Panc1 (cell line): ENCODE measurements around the gene ZNF189. TPM values are rescaled to one million over a fixed set of nuclear protein-coding genes. Genes with fewer than 3 reads are reported as not detected.

ENCODE experiments used
- ATAC-seq: fragments of 200-7000 bp; cut with Tn5 transposase; 2 replicates; pipeline ENCODE4 v1.9.1; 2020; ENCODE audit warnings: mild to moderate bottlenecking, moderate library complexity
- BruUV-seq: library from RNA; stranded (reverse); fragments of 400-500 nt; replicated peaks from 2 replicates; lab custom pipeline; 2021; lab: Mats Ljungman, UMichigan
- CTCF ChIA-PET: fragments of 300-600 bp; sonication (Branson Sonifier 250); formaldehyde crosslinking; loops from one replicate; lab custom pipeline; 2022; ENCODE audit warnings: antibody characterized with exemption; lab: Charles Lee
- POLR2A ChIA-PET: fragments of 300-600 bp; sonication (Branson Sonifier 250); formaldehyde crosslinking; loops from one replicate; lab custom pipeline; 2022; ENCODE audit warnings: antibody characterized with exemption; lab: Charles Lee
- DNase-seq: peaks from one replicate; pipeline ENCODE4 v3.0.0-alpha.2; 2010; ENCODE audit warnings: low read depth, low spot score
- H3K27ac ChIP-seq: 2 replicates; pipeline ENCODE4 v1.5.1; 2011; ENCODE audit warnings: mild to moderate bottlenecking, low read length, inconsistent platforms
- H3K27me3 ChIP-seq: fragments of 200-500 bp; sonication (Bioruptor generic); 2 replicates; pipeline ENCODE4 v1.6.0; 2014; ENCODE audit warnings: low read length, inconsistent platforms; ENCODE audit not compliant: control insufficient read depth, insufficient read depth
- H3K36me3 ChIP-seq: fragments of 200-500 bp; sonication (Bioruptor generic); 2 replicates; pipeline ENCODE4 v1.5.1; 2014; ENCODE audit warnings: inconsistent platforms, mild to moderate bottlenecking, low read length, moderate library complexity; ENCODE audit not compliant: control insufficient read depth, insufficient read depth
- H3K4me1 ChIP-seq: 2 replicates; pipeline ENCODE4 v1.5.1; 2011; ENCODE audit warnings: inconsistent platforms, mild to moderate bottlenecking, low read length, moderate library complexity; ENCODE audit not compliant: control insufficient read depth, insufficient read depth
- H3K4me3 ChIP-seq, 2 experiments: 2 replicates each; pipeline ENCODE4 v1.5.1; 2011 to 2012; ENCODE audit warnings: low read depth in 2 of 2, low read length in 2 of 2, mild to moderate bottlenecking in 2 of 2, inconsistent platforms in 1 of 2, moderate library complexity in 1 of 2
- H3K9me3 ChIP-seq: fragments of 200-500 bp; sonication (Bioruptor generic); 2 replicates; pipeline ENCODE4 v1.5.1; 2014; ENCODE audit warnings: low read depth, mild to moderate bottlenecking, inconsistent platforms, low read length, moderate library complexity; ENCODE audit not compliant: control insufficient read depth, insufficient read depth
- POLR2AphosphoS5 ChIP-seq: IDR thresholded peaks from 2 replicates; pipeline ENCODE4 v1.6.1; 2012; ENCODE audit warnings: mild to moderate bottlenecking, low read depth, low read length, moderate library complexity
- REST ChIP-seq, 2 experiments: IDR thresholded peaks; 2 replicates each; pipeline ENCODE4 v1.6.1; 2011 to 2012; ENCODE audit warnings: low read depth in 2 of 2, control low read depth in 1 of 2, low read length in 1 of 2, mild to moderate bottlenecking in 1 of 2, moderate library complexity in 1 of 2; ENCODE audit not compliant: insufficient read depth in 1 of 2
- SIN3A ChIP-seq: IDR thresholded peaks from 2 replicates; pipeline ENCODE4 v1.6.1; 2012; ENCODE audit warnings: low read depth, mild to moderate bottlenecking, low read length, moderate library complexity, borderline replicate concordance; ENCODE audit not compliant: insufficient read depth
- TCF7L2 ChIP-seq: IDR thresholded peaks from 2 replicates; pipeline ENCODE4 v1.6.1; 2011; ENCODE audit warnings: mild to moderate bottlenecking, low read depth, low read length, inconsistent platforms
- in situ Hi-C: cut with HindIII; loops from 2 replicates; pipeline ENCODE4 v1.10.0; 2016; ENCODE audit warnings: low sequenced_read_pairs, low pct_unique_long_range_greater_than_20kb
- intact Hi-C: fragments of 100-400 bp; cut with micrococcal nuclease; formaldehyde crosslinking; loops from one replicate; pipeline ENCODE4 v1.10.0; 2022; ENCODE audit not compliant: unreplicated experiment
- total RNA-seq: library from RNA; stranded (reverse); gene quantifications from one replicate; pipeline ENCODE4 v1.2.1, GENCODE V29; 2021; ENCODE audit not compliant: unreplicated experiment

Gene ZNF189
- total RNA-seq, 1 experiment from 2014 or later = 7.0 TPM

- H3K4me1 ChIP-seq = no peaks in the 10 kb centered on the region
- H3K4me3 ChIP-seq = no peak overlapping the region
- no peak for DNase-seq
- no peak overlapping the region for H3K27ac ChIP-seq
- no peak for ATAC-seq
- ChIA-PET CTCF (no interaction called here), POLR2A (no interaction called here)
- H3K36me3 ChIP-seq = no peaks in the 10 kb centered on the region
- TF ChIP-seq TCF7L2 = no peak
- no peak for TF ChIP-seq SIN3A
- in situ Hi-C loops = no loop called here
- intact Hi-C loops = no loop called here
- H3K27me3 ChIP-seq = peaks cover 4% of the 10 kb centered on the region
- no TSS peak for BruUV-seq
- no peaks in the 10 kb centered on the region for H3K9me3 ChIP-seq
These were observed 29.5 kb downstream of the ZNF189 start for GRCh38 chr9:101427957-101428655.

- no peak overlapping the region for H3K4me3 ChIP-seq
- no peak for DNase-seq
- no peak for ATAC-seq
- no peaks in the 10 kb centered on the region for H3K36me3 ChIP-seq
- no peak overlapping the region for H3K27ac ChIP-seq
- BruUV-seq = no TSS peak
- ChIA-PET POLR2A (no interaction called here), CTCF (no interaction called here)
- H3K4me1 ChIP-seq = no peaks in the 10 kb centered on the region
- TF ChIP-seq SIN3A = no peak
- no peak for TF ChIP-seq TCF7L2
- TF ChIP-seq REST (IDR thresholded peaks at IDR 0.05; ENCODE audit: insufficient read depth in 1 of 2, low read depth in 2 of 2, low read length in 1 of 2) = no peak
- H3K27me3 ChIP-seq = peaks cover 4% of the 10 kb centered on the region
- no peaks in the 10 kb centered on the region for H3K9me3 ChIP-seq
- intact Hi-C loops (no loop called here), in situ Hi-C loops (no loop called here)
These were observed 30.3 kb downstream of the ZNF189 start for GRCh38 chr9:101428909-101429308.

GRCh38 chr9:101429736-101430135 is 31.1 kb downstream of the ZNF189 start:
- in situ Hi-C loops = no loop called here
- no peak overlapping the region for H3K4me3 ChIP-seq
- no peaks in the 10 kb centered on the region for H3K36me3 ChIP-seq
- ChIA-PET POLR2A (no interaction called here), CTCF (no interaction called here)
- H3K4me1 ChIP-seq = no peaks in the 10 kb centered on the region
- no TSS peak for BruUV-seq
- intact Hi-C loops = no loop called here
- peaks cover 4% of the 10 kb centered on the region for H3K27me3 ChIP-seq
- TF ChIP-seq REST (IDR thresholded peaks at IDR 0.05; ENCODE audit: insufficient read depth in 1 of 2, low read depth in 2 of 2, low read length in 1 of 2) (no peak), POLR2AphosphoS5 (no peak)
- no peak for ATAC-seq
- no peak overlapping the region for H3K27ac ChIP-seq
- DNase-seq = no peak
- H3K9me3 ChIP-seq = no peaks in the 10 kb centered on the region
